ENCODE data around the gene PLPP3. TPM values are rescaled to one million over a fixed set of nuclear protein-coding genes. Genes with fewer than 3 reads are reported as not detected.

Gene PLPP3
- total RNA-seq, 1 donor from 2014 or later = 4.9 TPM

GRCh38 chr1:56557746-56558145 is 21.6 kb downstream of the PLPP3 start:
- no peak for TF ChIP-seq CTCF (IDR thresholded peaks at IDR 0.05; ENCODE audit: insufficient read depth, low read length, poor library complexity, severe bottlenecking)
- H3K4me3 ChIP-seq (ENCODE audit: low read depth, low read length) = no peak overlapping the region
- no peak for DNase-seq (ENCODE audit: low read depth)
- no peaks in the 10 kb centered on the region for H3K27me3 ChIP-seq (ENCODE audit: control insufficient read depth, insufficient read depth, low read length)
- no peaks in the 10 kb centered on the region for H3K36me3 ChIP-seq (ENCODE audit: control insufficient read depth, insufficient read depth, low read length)

GRCh38 chr1:56555448-56555847 is 23.9 kb downstream of the PLPP3 start:
- Histone ChIP-seq H3K27me3 (ENCODE audit: control insufficient read depth, insufficient read depth, low read length) (no peaks in the 10 kb centered on the region), H3K4me3 (ENCODE audit: low read depth, low read length) (no peak overlapping the region), H3K36me3 (ENCODE audit: control insufficient read depth, insufficient read depth, low read length) (no peaks in the 10 kb centered on the region)
- no peak for TF ChIP-seq CTCF (IDR thresholded peaks at IDR 0.05; ENCODE audit: insufficient read depth, low read length, poor library complexity, severe bottlenecking)
- no peak for DNase-seq (ENCODE audit: low read depth)

- H3K36me3 ChIP-seq (ENCODE audit: control insufficient read depth, insufficient read depth, low read length) = no peaks in the 10 kb centered on the region
- no peak for DNase-seq (ENCODE audit: low read depth)
- H3K27me3 ChIP-seq (ENCODE audit: control insufficient read depth, insufficient read depth, low read length) = no peaks in the 10 kb centered on the region
- no peak for TF ChIP-seq CTCF (IDR thresholded peaks at IDR 0.05; ENCODE audit: insufficient read depth, low read length, poor library complexity, severe bottlenecking)
- no peak overlapping the region for H3K4me3 ChIP-seq (ENCODE audit: low read depth, low read length)
These were observed 26.3 kb downstream of the PLPP3 start for GRCh38 chr1:56553046-56553445.

GRCh38 chr1:56552349-56552748 is 27.0 kb downstream of the PLPP3 start:
- no peak overlapping the region for H3K4me3 ChIP-seq (ENCODE audit: low read depth, low read length)
- H3K36me3 ChIP-seq (ENCODE audit: control insufficient read depth, insufficient read depth, low read length) = no peaks in the 10 kb centered on the region
- no peak for TF ChIP-seq CTCF (IDR thresholded peaks at IDR 0.05; ENCODE audit: insufficient read depth, low read length, poor library complexity, severe bottlenecking)

GRCh38 chr1:56551691-56552090 is 27.7 kb downstream of the PLPP3 start:
- TF ChIP-seq CTCF (IDR thresholded peaks at IDR 0.05; ENCODE audit: insufficient read depth, low read length, poor library complexity, severe bottlenecking) = no peak
- Histone ChIP-seq H3K36me3 (ENCODE audit: control insufficient read depth, insufficient read depth, low read length) (no peaks in the 10 kb centered on the region), H3K4me3 (ENCODE audit: low read depth, low read length) (no peak overlapping the region), H3K27me3 (ENCODE audit: control insufficient read depth, insufficient read depth, low read length) (no peaks in the 10 kb centered on the region)
- no peak for DNase-seq (ENCODE audit: low read depth)

More at GRCh38 chr1:56552349-56552748, 27.0 kb downstream of the PLPP3 start:
- no peak for DNase-seq (ENCODE audit: low read depth)
- H3K27me3 ChIP-seq (ENCODE audit: control insufficient read depth, insufficient read depth, low read length) = no peaks in the 10 kb centered on the region

- H3K27me3 ChIP-seq (ENCODE audit: control insufficient read depth, insufficient read depth, low read length) = no peaks in the 10 kb centered on the region
- no peak overlapping the region for H3K4me3 ChIP-seq (ENCODE audit: low read depth, low read length)
These were observed 28.5 kb downstream of the PLPP3 start for GRCh38 chr1:56550859-56551188.

More at GRCh38 chr1:56550859-56551188, 28.5 kb downstream of the PLPP3 start:
- no peaks in the 10 kb centered on the region for H3K36me3 ChIP-seq (ENCODE audit: control insufficient read depth, insufficient read depth, low read length)
- no peak for DNase-seq (ENCODE audit: low read depth)
- no peak for TF ChIP-seq CTCF (IDR thresholded peaks at IDR 0.05; ENCODE audit: insufficient read depth, low read length, poor library complexity, severe bottlenecking)
